ENCODE data around the gene PYROXD2. TPM values are rescaled to one million over a fixed set of nuclear protein-coding genes. Genes with fewer than 3 reads are reported as not detected.

Gene PYROXD2
- total RNA-seq, 2 experiments from 2014 or later: 0.41 to 4.3 TPM

GRCh38 chr10:98461500-98461842 lies 46.5 kb upstream of the PYROXD2 start:
- TF ChIP-seq EZH2phosphoT487 (IDR thresholded peaks at IDR 0.05; ENCODE audit: borderline replicate concordance, low read depth, low read length): no peak
- no peak for TF ChIP-seq CTCF (conservative IDR thresholded peaks at IDR 0.05; ENCODE audit: low read length)
- H3K9me2 ChIP-seq (ENCODE audit: insufficient read depth, low read length): no peaks in the 10 kb centered on the region
- H3K4me1 ChIP-seq (ENCODE audit: insufficient read depth, low read length, poor library complexity, severe bottlenecking): no peaks in the 10 kb centered on the region
- H4K20me1 ChIP-seq (ENCODE audit: insufficient read depth, low read length): no peaks in the 10 kb centered on the region
- DNase-seq (ENCODE audit: low spot score): no peak
- no peaks in the 10 kb centered on the region for H3K36me3 ChIP-seq (ENCODE audit: insufficient read depth, low read length)
- ChIA-PET POLR2A (interaction anchor here (0.5 kb wide), 1 partner anchor 123 kb away, joined by 3 read pairs; no protein-coding TSS in a partner anchor), CTCF (ENCODE audit: unreplicated experiment) (no interaction called here)
- H3K4me3 ChIP-seq (ENCODE audit: low read depth, low read length, poor library complexity, severe bottlenecking): no peak overlapping the region
- H3K4me2 ChIP-seq (ENCODE audit: low read length): no peak overlapping the region
- H3K9me3 ChIP-seq (ENCODE audit: low read length): no peaks in the 10 kb centered on the region
- H2AFZ ChIP-seq (ENCODE audit: low read length): no peak overlapping the region
- intact Hi-C loops (cut with micrococcal nuclease; ENCODE audit: unreplicated experiment): loop anchor here (10.0 kb wide), 1 partner anchor 547 kb away; no protein-coding TSS in a partner anchor
- no peaks in the 10 kb centered on the region for H3K79me2 ChIP-seq (ENCODE audit: insufficient read depth, low read depth, low read length)
- BruUV-seq (replicated peaks): no TSS peak
- H3K27ac ChIP-seq (ENCODE audit: low read depth, low read length, poor library complexity, severe bottlenecking): no peak overlapping the region

GRCh38 chr10:98460837-98461499 lies 46.0 kb upstream of the PYROXD2 start:
- no peaks in the 10 kb centered on the region for H3K9me2 ChIP-seq (ENCODE audit: insufficient read depth, low read length)
- intact Hi-C loops (cut with micrococcal nuclease; ENCODE audit: unreplicated experiment): loop anchor here (10.0 kb wide), 1 partner anchor 546 kb away; no protein-coding TSS in a partner anchor
- no peak overlapping the region for H3K4me2 ChIP-seq (ENCODE audit: low read length)
- no peak overlapping the region for H3K27ac ChIP-seq (ENCODE audit: low read depth, low read length, poor library complexity, severe bottlenecking)
- no peak overlapping the region for H3K4me3 ChIP-seq (ENCODE audit: low read depth, low read length, poor library complexity, severe bottlenecking)
- ChIA-PET CTCF (ENCODE audit: unreplicated experiment) (no interaction called here), POLR2A (interaction anchor here (0.5 kb wide), 1 partner anchor 123 kb away, joined by 3 read pairs; no protein-coding TSS in a partner anchor)
- no TSS peak for BruUV-seq (replicated peaks)
- H3K79me2 ChIP-seq (ENCODE audit: insufficient read depth, low read depth, low read length): no peaks in the 10 kb centered on the region
- DNase-seq (ENCODE audit: low spot score): no peak
- TF ChIP-seq CTCF (conservative IDR thresholded peaks at IDR 0.05; ENCODE audit: low read length) (no peak), EZH2phosphoT487 (IDR thresholded peaks at IDR 0.05; ENCODE audit: borderline replicate concordance, low read depth, low read length) (no peak)
- no peaks in the 10 kb centered on the region for H3K4me1 ChIP-seq (ENCODE audit: insufficient read depth, low read length, poor library complexity, severe bottlenecking)
- H4K20me1 ChIP-seq (ENCODE audit: insufficient read depth, low read length): no peaks in the 10 kb centered on the region
- no peaks in the 10 kb centered on the region for H3K9me3 ChIP-seq (ENCODE audit: low read length)
- H2AFZ ChIP-seq (ENCODE audit: low read length): no peak overlapping the region
- no peaks in the 10 kb centered on the region for H3K36me3 ChIP-seq (ENCODE audit: insufficient read depth, low read length)
